Esophagus muscularis mucosa (tissue), 4 donors: ENCODE results near the gene FABP2. TPM values are rescaled to one million over a fixed set of nuclear protein-coding genes. Genes with fewer than 3 reads are reported as not detected.

Experiments used
- DNase-seq: peaks from one replicate; pipeline ENCODE4 v3.0.0-alpha.2; 2017; ENCODE audit errors: extremely low spot score
- H3K27ac ChIP-seq, 4 donors: fragments of 200-600 bp; sonication (generic); replicated peaks in 1 of 4; 1 replicate in 3 of 4; 2 replicates in 1 of 4; pipeline ENCODE4 v1.5.1; 2016 to 2019; ENCODE audit warnings: mild to moderate bottlenecking in 1 of 4
- H3K27me3 ChIP-seq, 4 donors: fragments of 200-600 bp; sonication (generic); one replicate each; pipeline versions ENCODE4 v1.5.1 to v1.6.0; 2016 to 2019
- H3K36me3 ChIP-seq, 4 donors: fragments of 200-600 bp; sonication (generic); one replicate each; pipeline ENCODE4 v1.5.1; 2016 to 2019
- H3K4me1 ChIP-seq, 4 donors: fragments of 200-600 bp; sonication (generic); one replicate each; pipeline ENCODE4 v1.5.1; 2016 to 2019
- H3K4me3 ChIP-seq, 4 donors: fragments of 200-600 bp; sonication (generic); 1 replicate in 2 of 4; 2 replicates in 2 of 4; pipeline ENCODE4 v1.5.1; 2016 to 2019; ENCODE audit warnings: mild to moderate bottlenecking in 4 of 4, moderate library complexity in 1 of 4
- H3K9me3 ChIP-seq, 4 donors: fragments of 200-600 bp; sonication (generic); 1 replicate in 3 of 4; 2 replicates in 1 of 4; pipeline ENCODE4 v1.5.1; 2016 to 2019
- CTCF ChIP-seq, 3 experiments: fragments of 200-600 bp in 2 of 3; fragments of 450-650 bp in 1 of 3; sonication (generic) in 2 of 3; IDR thresholded peaks; one replicate each; pipeline ENCODE4 v1.5.1; 2017 to 2019; ENCODE audit warnings: antibody characterized with exemption in 3 of 3, mild to moderate bottlenecking in 2 of 3, moderate library complexity in 1 of 3
- EP300 ChIP-seq: sonication (generic); formaldehyde crosslinking; IDR thresholded peaks from one replicate; pipeline ENCODE4 v1.6.1; 2017; ENCODE audit warnings: antibody characterized with exemption
- POLR2A ChIP-seq: fragments of 450-650 bp; IDR thresholded peaks from one replicate; pipeline ENCODE4 v1.6.1; 2017; ENCODE audit warnings: antibody characterized with exemption, moderate library complexity, mild to moderate bottlenecking, low read depth
- POLR2AphosphoS5 ChIP-seq, 2 donors: sonication (generic); formaldehyde crosslinking; IDR thresholded peaks; one replicate each; pipeline ENCODE4 v1.6.1; 2017; ENCODE audit warnings: antibody characterized with exemption in 2 of 2
- WGBS: methylation state at CpG from one replicate; pipeline ENCODE4 v1.1.5; 2018; 5-methylcytosine and 5-hydroxymethylcytosine counted together
- intact Hi-C: fragments of 100-400 bp; cut with DNase I; formaldehyde crosslinking; loops from one replicate; pipeline ENCODE4 v1.15.1; 2023
- total RNA-seq, 4 donors: library from RNA; depleted of rRNA; stranded (reverse); fragments of >200 nt; gene quantifications; one replicate each; pipeline versions ENCODE4 v1.1.0 to v1.2.1, GENCODE V29; 2016

FABP2 gene
- total RNA-seq, 4 donors from 2014 or later, result not detected

- no peak for TF ChIP-seq POLR2A
- no peak for TF ChIP-seq CTCF (IDR thresholded peaks at IDR 0.05)
- TF ChIP-seq EP300, result no peak
- TF ChIP-seq POLR2AphosphoS5 (IDR thresholded peaks at IDR 0.05), result no peak
- Histone ChIP-seq H3K4me1 (no peaks in the 10 kb centered on the region), H3K36me3 (no peaks in the 10 kb centered on the region), H3K27me3 (no peaks in the 10 kb centered on the region), H3K9me3 (no peaks in the 10 kb centered on the region), H3K4me3 (no peak overlapping the region), H3K27ac (no peak overlapping the region)
- no peak for DNase-seq
- intact Hi-C loops, result loop anchor here (5.0 to 10.0 kb wide), 2 partner anchors 484 to 741 kb away; no protein-coding TSS in a partner anchor
- 76% methylated on average over 1 of the region's 1 CpG for whole genome bisulfite sequencing
Observed at GRCh38 chr4:119310826-119311225, 11.1 kb downstream of the FABP2 start.

- no peak for DNase-seq
- no peaks in the 10 kb centered on the region for H3K9me3 ChIP-seq
- no peaks in the 10 kb centered on the region for H3K4me1 ChIP-seq
- H3K27ac ChIP-seq, result no peak overlapping the region
- H3K4me3 ChIP-seq, result no peak overlapping the region
- intact Hi-C loops, result no loop called here
- TF ChIP-seq CTCF (IDR thresholded peaks at IDR 0.05) (no peak), POLR2A (no peak), POLR2AphosphoS5 (IDR thresholded peaks at IDR 0.05) (no peak), EP300 (no peak)
- no peaks in the 10 kb centered on the region for H3K36me3 ChIP-seq
- H3K27me3 ChIP-seq, result no peaks in the 10 kb centered on the region
Observed at GRCh38 chr4:119307606-119308005, 14.3 kb downstream of the FABP2 start.

- no peaks in the 10 kb centered on the region for H3K27me3 ChIP-seq
- no peak overlapping the region for H3K27ac ChIP-seq
- H3K9me3 ChIP-seq, result no peaks in the 10 kb centered on the region
- TF ChIP-seq POLR2A (no peak), EP300 (no peak), CTCF (IDR thresholded peaks at IDR 0.05) (no peak), POLR2AphosphoS5 (IDR thresholded peaks at IDR 0.05) (no peak)
- DNase-seq, result no peak
- peaks cover under 1 to 11% (median 8%) of the 10 kb centered on the region in 4 donors for H3K4me1 ChIP-seq
- H3K4me3 ChIP-seq, result no peak overlapping the region
- H3K36me3 ChIP-seq, result no peaks in the 10 kb centered on the region
- intact Hi-C loops, result no loop called here
Observed at GRCh38 chr4:119304431-119304830, 17.5 kb downstream of the FABP2 start.

GRCh38 chr4:119303587-119304305, 18.2 kb downstream of the FABP2 start:
- no peaks in the 10 kb centered on the region for H3K9me3 ChIP-seq
- no peak for DNase-seq
- H3K27ac ChIP-seq, result no peak overlapping the region
- no peaks in the 10 kb centered on the region for H3K27me3 ChIP-seq
- H3K4me1 ChIP-seq, result peaks cover 7 to 18% (median 14%) of the 10 kb centered on the region in 4 donors
- TF ChIP-seq POLR2A (no peak), POLR2AphosphoS5 (IDR thresholded peaks at IDR 0.05) (no peak), CTCF (IDR thresholded peaks at IDR 0.05) (no peak), EP300 (no peak)
- whole genome bisulfite sequencing, result 96% methylated on average over 5 of the region's 5 CpGs
- intact Hi-C loops, result no loop called here
- no peak overlapping the region for H3K4me3 ChIP-seq
- no peaks in the 10 kb centered on the region for H3K36me3 ChIP-seq
